AG20443 (cell line): ENCODE data around the gene IPCEF1.

Experiments
- DNase-seq: peaks from one replicate; pipeline ENCODE4 v3.0.0; 2012; ENCODE audit warnings: low spot score, mixed read lengths

IPCEF1 gene

GRCh38 chr6:154159126-154159525, 197.5 kb downstream of the IPCEF1 start:
- DNase-seq = no peak

- DNase-seq = no peak
Observed at GRCh38 chr6:154157706-154158105, 198.9 kb downstream of the IPCEF1 start.

- DNase-seq = no peak
Observed at GRCh38 chr6:154157082-154157481, 199.5 kb downstream of the IPCEF1 start.

- DNase-seq = peak; percentile 46
Observed at GRCh38 chr6:154156135-154156896, 200.3 kb downstream of the IPCEF1 start.

GRCh38 chr6:154154389-154154967, 202.1 kb downstream of the IPCEF1 start:
- DNase-seq = peak; percentile 47

GRCh38 chr6:154143753-154144152, 212.8 kb downstream of the IPCEF1 start:
- DNase-seq = no peak

- DNase-seq = no peak
Observed at GRCh38 chr6:154140743-154141142, 215.9 kb downstream of the IPCEF1 start.

GRCh38 chr6:154139892-154140291, 216.7 kb downstream of the IPCEF1 start:
- no peak for DNase-seq

GRCh38 chr6:154138793-154139192, 217.8 kb downstream of the IPCEF1 start:
- no peak for DNase-seq

- DNase-seq = no peak
Observed at GRCh38 chr6:154134471-154135147, 222.0 kb downstream of the IPCEF1 start.

GRCh38 chr6:154127657-154128056, 228.9 kb downstream of the IPCEF1 start:
- DNase-seq = no peak

GRCh38 chr6:154125421-154125820, 231.2 kb downstream of the IPCEF1 start:
- DNase-seq = no peak

- DNase-seq = no peak
Observed at GRCh38 chr6:154123155-154123956, 233.2 kb downstream of the IPCEF1 start.

GRCh38 chr6:154122195-154122925, 234.2 kb downstream of the IPCEF1 start:
- no peak for DNase-seq

- DNase-seq = no peak
Observed at GRCh38 chr6:154117485-154117884, 239.1 kb downstream of the IPCEF1 start.

- no peak for DNase-seq
Observed at GRCh38 chr6:154113392-154113791, 243.2 kb downstream of the IPCEF1 start.

- DNase-seq = no peak
Observed at GRCh38 chr6:154112181-154112809, 244.3 kb downstream of the IPCEF1 start.

- DNase-seq = no peak
Observed at GRCh38 chr6:154111025-154111424, 245.6 kb downstream of the IPCEF1 start.

GRCh38 chr6:154106251-154106650, 250.4 kb downstream of the IPCEF1 start:
- DNase-seq = no peak
